ENCODE measurements around the gene CPPED1. TPM values are rescaled to one million over a fixed set of nuclear protein-coding genes. Genes with fewer than 3 reads are reported as not detected.

CPPED1 gene
- total and polyA plus RNA-seq, 10 of the 15 experiments (the other 5 are each of a cell fraction or from before 2014, with no cell fraction given) = 7.1 to 39.0 (median 16.0) TPM

DNA sequence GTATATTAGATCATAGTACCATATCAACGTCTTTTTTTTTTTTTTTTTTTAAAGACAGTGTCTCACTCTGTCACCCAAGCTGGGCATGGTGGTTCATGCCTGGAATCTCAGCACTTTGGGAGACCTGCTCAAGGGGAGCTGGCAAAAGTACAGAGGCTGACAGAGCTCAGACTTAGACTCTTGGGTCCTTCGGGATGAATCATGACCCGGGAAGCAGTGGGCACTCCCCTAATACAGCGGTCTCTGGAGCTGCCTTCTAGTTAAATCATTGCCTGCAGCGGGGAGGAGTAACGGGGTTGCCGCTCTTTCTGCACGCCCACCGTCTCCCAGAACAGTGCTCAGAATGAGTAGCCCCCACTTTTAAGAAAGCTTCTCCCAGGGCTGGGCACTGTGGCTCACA, 174.4 kb downstream of the CPPED1 start:
- SMC1A ChIA-PET (ENCODE audit: uncharacterized antibody, unreplicated experiment) = no interaction called here
- no peak overlapping the region for H3K4me2 ChIP-seq (ENCODE audit: control insufficient read depth, insufficient read depth)
- FAIRE-seq (no peak), DNase-seq (ENCODE audit: low read depth, low spot score) (no peak), ATAC-seq (no peak)
- POLR2A ChIA-PET = no interaction called here
- whole genome bisulfite sequencing (ENCODE audit: insufficient coverage, insufficient replicate concordance, low lambda C conversion rate, missing lambda C conversion rate) = 87% methylated on average over 9 of the region's 9 CpGs
- in situ Hi-C loops (cut with MboI) (no loop called here), intact Hi-C loops (cut with micrococcal nuclease; ENCODE audit: unreplicated experiment) (no loop called here)
- RAD21 ChIA-PET (ENCODE audit: unreplicated experiment) = no interaction called here
- TF ChIP-seq LARP7 (IDR thresholded peaks at IDR 0.05) = no peak
- no peak for TF ChIP-seq ATF7 (IDR thresholded peaks at IDR 0.05; ENCODE audit: low read depth)
- TF ChIP-seq TAF1 (IDR thresholded peaks at IDR 0.05; ENCODE audit: borderline replicate concordance, low read depth, low read length) = no peak
- no peak for TF ChIP-seq MAX (IDR thresholded peaks at IDR 0.05; ENCODE audit: low read depth, low read length)
- TF ChIP-seq SREBF2 (IDR thresholded peaks at IDR 0.05; ENCODE audit: low read length) = no peak
- CTCF ChIA-PET = no interaction called here
- H3K9me3 ChIP-seq (replicated peaks; ENCODE audit: control insufficient read depth, insufficient read depth, low read length) = no peaks in the 10 kb centered on the region; the same call in 2 of the 3 replicates
- H3K9ac ChIP-seq (ENCODE audit: control insufficient read depth, insufficient read depth, low read length) = no peak overlapping the region
- H4K20me1 ChIP-seq (ENCODE audit: control insufficient read depth, insufficient read depth) = no peaks in the 10 kb centered on the region
- BruUV-seq (replicated peaks) = no TSS peak
- no peaks in the 10 kb centered on the region for H3K36me3 ChIP-seq (ENCODE audit: control insufficient read depth in 2 of 2, insufficient read depth in 2 of 2, low read length in 1 of 2)
- H3K4me3 ChIP-seq = no peak overlapping the region
- no peak overlapping the region for H2AFZ ChIP-seq (ENCODE audit: control insufficient read depth, low read depth, low read length)
- no peaks in the 10 kb centered on the region for H3K4me1 ChIP-seq (ENCODE audit: control insufficient read depth, insufficient read depth, low read length)
- no peak overlapping the region for H3K27ac ChIP-seq (ENCODE audit: control insufficient read depth, insufficient read depth)
- H3K27me3 ChIP-seq (replicated peaks in 1 of 2; ENCODE audit: control insufficient read depth in 2 of 2, insufficient read depth in 2 of 2, low read length in 1 of 2) = peaks cover 0 to 2% of the 10 kb centered on the region in 2 experiments; a peak in 1 of 4 replicates
- H3K79me2 ChIP-seq (ENCODE audit: control insufficient read depth, insufficient read depth, low read length) = no peaks in the 10 kb centered on the region

GRCh38 chr16:12628536-12628935, 175.2 kb downstream of the CPPED1 start:
- Histone ChIP-seq H3K4me2 (ENCODE audit: control insufficient read depth, insufficient read depth) (no peak overlapping the region), H3K79me2 (ENCODE audit: control insufficient read depth, insufficient read depth, low read length) (no peaks in the 10 kb centered on the region), H3K4me3 (no peak overlapping the region), H2AFZ (ENCODE audit: control insufficient read depth, low read depth, low read length) (no peak overlapping the region), H3K36me3 (ENCODE audit: control insufficient read depth in 2 of 2, insufficient read depth in 2 of 2, low read length in 1 of 2) (no peaks in the 10 kb centered on the region), H3K4me1 (ENCODE audit: control insufficient read depth, insufficient read depth, low read length) (no peaks in the 10 kb centered on the region), H3K9me3 (replicated peaks; ENCODE audit: control insufficient read depth, insufficient read depth, low read length) (no peaks in the 10 kb centered on the region; the same call in 2 of the 3 replicates), H3K9ac (ENCODE audit: control insufficient read depth, insufficient read depth, low read length) (no peak overlapping the region), H4K20me1 (ENCODE audit: control insufficient read depth, insufficient read depth) (no peaks in the 10 kb centered on the region), H3K27me3 (replicated peaks in 1 of 2; ENCODE audit: control insufficient read depth in 2 of 2, insufficient read depth in 2 of 2, low read length in 1 of 2) (peaks cover 0 to 2% of the 10 kb centered on the region in 2 experiments; a peak in 1 of 4 replicates), H3K27ac (ENCODE audit: control insufficient read depth, insufficient read depth) (no peak overlapping the region)
- CTCF ChIA-PET = interaction anchor here (0.7 kb wide), 1 partner anchor 55 kb away, joined by 3 read pairs; no protein-coding TSS in a partner anchor
- WGBS (ENCODE audit: insufficient coverage, insufficient replicate concordance, low lambda C conversion rate, missing lambda C conversion rate) = 2% methylated on average over 2 of the region's 2 CpGs
- BruUV-seq (replicated peaks) = no TSS peak
- no peak for DNase-seq (ENCODE audit: low read depth, low spot score)
- no peak for FAIRE-seq
- ATAC-seq = no peak
- RAD21 ChIA-PET (ENCODE audit: unreplicated experiment) = no interaction called here
- POLR2A ChIA-PET = no interaction called here
- SMC1A ChIA-PET (ENCODE audit: uncharacterized antibody, unreplicated experiment) = no interaction called here
- in situ Hi-C loops (cut with MboI) (no loop called here), intact Hi-C loops (cut with micrococcal nuclease; ENCODE audit: unreplicated experiment) (no loop called here)
- no peak for TF ChIP-seq SREBF2 (IDR thresholded peaks at IDR 0.05; ENCODE audit: low read length)
- TF ChIP-seq USF2 (IDR thresholded peaks at IDR 0.05; ENCODE audit: borderline replicate concordance, low read depth, low read length) = no peak
- TF ChIP-seq EZH2 (IDR thresholded peaks at IDR 0.05; ENCODE audit: borderline replicate concordance, control insufficient read depth, low read depth, low read length) = no peak
- no peak for TF ChIP-seq REST (IDR thresholded peaks at IDR 0.05; ENCODE audit: low read depth, low read length)
- TF ChIP-seq BRCA1 (IDR thresholded peaks at IDR 0.05; ENCODE audit: low read depth, low read length) = no peak
- TF ChIP-seq MYB (IDR thresholded peaks at IDR 0.05; ENCODE audit: borderline replicate concordance, low read depth, low read length) = no peak
- TF ChIP-seq RBBP5 (conservative IDR thresholded peaks at IDR 0.05) = no peak
